GM21447 (cell line): Measurements from ENCODE around the gene GUCY2F.

Source experiments
- ATAC-seq: cut with Tn5 transposase; IDR thresholded peaks from one replicate; pipeline ENCODE4 v1.9.1; 2021; ENCODE audit not compliant: unreplicated experiment

The GUCY2F gene

DNA sequence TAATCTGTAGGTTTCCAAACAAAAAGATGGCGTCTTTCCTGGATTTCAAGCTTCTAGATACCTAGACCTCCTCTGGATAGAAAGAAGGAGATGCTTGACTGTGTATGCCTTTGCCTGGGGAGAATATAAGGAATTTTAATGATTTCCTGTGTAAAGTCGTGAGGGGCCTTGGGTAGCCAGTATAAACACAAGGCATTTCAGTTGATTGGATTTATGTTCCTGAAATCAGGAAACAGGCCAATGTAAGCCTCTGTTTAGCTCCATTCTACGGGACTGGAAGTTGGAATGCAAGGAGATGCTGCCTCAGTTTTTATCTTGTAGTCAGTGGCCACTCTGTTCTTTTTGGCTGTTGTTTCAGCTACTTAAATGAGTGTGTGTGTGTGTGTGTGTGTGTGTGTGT is 137.2 kb downstream of the GUCY2F start:
- no peak for ATAC-seq

DNA sequence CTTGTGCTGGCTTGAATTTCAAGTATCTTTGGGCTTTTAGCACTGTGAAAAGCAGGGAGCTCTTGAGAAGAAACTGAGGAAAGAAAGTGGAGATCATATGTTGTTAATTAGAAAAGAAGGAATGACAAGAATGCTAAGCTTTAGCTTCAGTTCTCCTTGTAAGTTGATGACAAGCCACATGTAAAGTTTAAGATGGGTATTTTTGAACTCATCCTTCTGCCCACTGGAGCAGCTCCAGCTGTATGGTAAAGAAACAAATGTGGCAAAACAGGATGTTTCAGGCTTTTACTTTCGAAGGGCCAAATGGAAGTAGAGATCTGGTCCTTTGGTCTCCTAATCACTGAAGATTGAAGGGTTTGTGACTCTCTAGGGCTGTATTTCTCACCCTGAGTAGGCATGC is 137.8 kb downstream of the GUCY2F start:
- ATAC-seq, result no peak

DNA sequence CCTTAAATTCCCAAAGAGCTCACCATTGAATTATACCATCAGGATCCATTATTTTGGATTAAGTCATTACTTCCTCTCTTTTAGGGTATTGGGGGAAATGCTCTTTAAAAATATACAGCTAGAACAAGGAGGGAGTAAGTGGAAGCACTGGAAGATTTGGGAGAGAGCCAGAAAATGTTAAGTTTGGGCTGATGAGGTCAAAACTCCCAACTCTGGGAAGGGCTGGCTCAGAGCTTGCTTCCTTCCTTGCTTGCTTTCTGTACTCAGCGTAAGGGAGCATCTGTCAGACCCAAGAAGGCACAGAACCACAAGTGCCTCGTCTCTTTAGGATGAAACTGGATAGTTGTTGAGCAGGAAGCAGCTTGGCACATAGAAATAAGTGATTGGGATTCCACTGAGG is 138.2 kb downstream of the GUCY2F start:
- no peak for ATAC-seq

DNA sequence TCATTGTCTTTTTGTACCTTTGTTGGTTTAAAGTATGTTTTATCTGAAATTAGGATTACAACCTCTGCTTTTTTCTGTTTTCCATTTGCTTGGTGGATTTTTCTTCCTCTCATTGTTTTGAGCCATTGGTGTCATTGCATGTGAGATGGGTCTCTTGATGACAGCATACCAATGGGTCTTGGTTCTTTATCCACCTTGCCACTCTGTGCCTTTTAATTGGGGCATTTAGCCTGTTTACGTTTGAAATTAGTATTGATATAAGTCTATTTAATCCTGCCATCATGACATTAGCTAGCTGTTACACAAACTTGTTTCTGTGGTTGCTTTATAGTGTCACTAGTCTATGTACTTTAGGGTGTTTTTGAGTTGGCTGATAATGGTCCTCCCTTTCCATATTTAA is 145.7 kb downstream of the GUCY2F start:
- no peak for ATAC-seq

DNA sequence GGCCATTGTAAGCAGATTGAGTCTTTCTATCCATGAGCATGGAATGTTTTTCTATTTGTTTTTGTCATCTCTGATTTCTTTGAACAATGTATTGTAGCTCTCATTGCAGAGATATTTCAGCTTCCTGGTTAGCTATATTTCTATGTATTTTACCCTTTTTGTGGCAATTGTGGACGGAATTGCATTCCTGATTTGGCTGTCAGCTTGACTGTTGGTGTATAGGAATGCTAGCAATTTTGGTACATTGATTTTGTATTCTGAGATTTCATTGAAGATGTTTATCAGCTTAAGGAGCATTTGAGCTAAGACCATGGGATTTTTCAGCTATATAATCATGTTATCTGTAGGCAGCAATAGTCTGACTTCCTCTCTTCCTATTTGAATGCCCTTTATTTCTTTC is 154.6 kb downstream of the GUCY2F start:
- no peak for ATAC-seq
